K562 (cell line): ENCODE measurements around the gene SGIP1. TPM values are rescaled to one million over a fixed set of nuclear protein-coding genes. Genes with fewer than 3 reads are reported as not detected.

Experiments used
- ATAC-seq: fragments of 200-7000 bp; cut with Tn5 transposase; 3 replicates; pipeline ENCODE4 v1.9.1; 2020; ENCODE audit warnings: moderate library complexity
- BruUV-seq: library from RNA; stranded (reverse); fragments of 400-500 nt; replicated peaks from 2 replicates; lab custom pipeline; 2021; lab: Mats Ljungman, UMichigan
- CTCF ChIA-PET: fragments of 300-600 bp; formaldehyde crosslinking; extraction: SDS; loops from one replicate; lab custom pipeline; 2021; ENCODE audit warnings: low intra/inter-chr PET ratio; lab: Yijun Ruan, JAX
- POLR2A ChIA-PET: fragments of 300-600, 350-650 bp; sonication (Branson Sonifier 250); formaldehyde crosslinking; extraction: SDS; loops from one replicate; lab custom pipeline; 2021; ENCODE audit warnings: antibody characterized with exemption, inconsistent platforms; lab: Yijun Ruan, JAX
- DNase-seq, 4 experiments: peaks; one replicate each; pipeline versions ENCODE4 v3.0.0 to v3.0.0-alpha.2; 2011 to 2018; ENCODE audit warnings: low spot score in 3 of 4, mixed read lengths in 3 of 4; ENCODE audit errors: extremely low read depth in 1 of 4
- FAIRE-seq: peaks from 2 replicates; lab custom pipeline; 2011; peaks lifted over from hg19 to GRCh38; lab: Jason Lieb, UNC
- H2AFZ ChIP-seq: 2 replicates; pipeline ENCODE4 v1.6.0; 2011; ENCODE audit warnings: low read depth, low read length, control low read depth, inconsistent platforms
- H3K27ac ChIP-seq: fragments of 200-600 bp; 3 replicates; pipeline ENCODE4 v1.8.0; 2011; ENCODE audit warnings: low read depth, mild to moderate bottlenecking, control low read depth, inconsistent platforms, low read length, moderate library complexity, mixed read lengths; ENCODE audit errors: extremely low read depth
- H3K27me3 ChIP-seq, 2 experiments: fragments of 300-600 bp in 1 of 2; 2 replicates in 1 of 2; 3 replicates in 1 of 2; pipeline versions ENCODE4 v1.6.0 to v1.8.0; 2011; ENCODE audit warnings: inconsistent platforms in 2 of 2, low read length in 2 of 2, mild to moderate bottlenecking in 1 of 2, mixed read lengths in 1 of 2, moderate library complexity in 1 of 2; ENCODE audit not compliant: control insufficient read depth in 2 of 2, insufficient read depth in 2 of 2
- H3K36me3 ChIP-seq: fragments of 300-600 bp; 3 replicates; pipeline ENCODE4 v1.8.0; 2011; ENCODE audit warnings: mild to moderate bottlenecking, low read length, inconsistent platforms; ENCODE audit not compliant: control insufficient read depth, insufficient read depth
- H3K4me1 ChIP-seq, 2 experiments: fragments of 200-600 bp in 1 of 2; replicated peaks in 1 of 2; 2 replicates in 1 of 2; 3 replicates in 1 of 2; pipeline versions ENCODE4 v1.5.1 to v1.8.0; 2011; ENCODE audit warnings: inconsistent platforms in 2 of 2, low read length in 2 of 2, mild to moderate bottlenecking in 1 of 2, mixed read lengths in 1 of 2, moderate library complexity in 1 of 2; ENCODE audit not compliant: control insufficient read depth in 2 of 2, insufficient read depth in 2 of 2
- H3K4me2 ChIP-seq: 2 replicates; pipeline ENCODE4 v1.6.1; 2011; ENCODE audit warnings: low read length, control low read depth, inconsistent platforms, mixed read lengths; ENCODE audit not compliant: insufficient read depth
- H3K4me3 ChIP-seq: fragments of 200-600 bp; sonication (generic), shearing (Covaris generic); 2 replicates; pipeline ENCODE4 v1.5.1; 2016; ENCODE audit warnings: control low read depth, inconsistent platforms
- H3K79me2 ChIP-seq: fragments of 200-600 bp; 3 replicates; pipeline ENCODE4 v1.8.0; 2011; ENCODE audit warnings: low read length, inconsistent platforms; ENCODE audit not compliant: control insufficient read depth, insufficient read depth
- H3K9ac ChIP-seq, 2 experiments: 2 replicates each; pipeline versions ENCODE4 v1.6.0 to v1.6.1; 2011; ENCODE audit warnings: low read depth in 2 of 2, low read length in 2 of 2, control low read depth in 1 of 2, inconsistent platforms in 1 of 2, mild to moderate bottlenecking in 1 of 2, mixed read lengths in 1 of 2; ENCODE audit not compliant: insufficient read depth in 1 of 2
- H3K9me1 ChIP-seq: one replicate; pipeline ENCODE4 v1.6.0; 2011; ENCODE audit warnings: inconsistent platforms, mild to moderate bottlenecking, low read length, moderate library complexity; ENCODE audit not compliant: control insufficient read depth, insufficient read depth
- H3K9me3 ChIP-seq: replicated peaks from 2 replicates; pipeline ENCODE4 v1.5.1; 2011; ENCODE audit warnings: low read depth, low read length, inconsistent platforms; ENCODE audit not compliant: control insufficient read depth, insufficient read depth
- H4K20me1 ChIP-seq: replicated peaks from 2 replicates; pipeline ENCODE4 v1.6.1; 2011; ENCODE audit warnings: low read length, inconsistent platforms, mixed read lengths; ENCODE audit not compliant: control insufficient read depth, insufficient read depth
- ATF1 ChIP-seq, 2 experiments: fragments of 450-650 bp in 1 of 2; IDR thresholded peaks; 2 replicates each; pipeline ENCODE4 v1.6.1; 2016; ENCODE audit warnings: missing compliant biosample characterization in 1 of 2, missing genetic modification characterization in 1 of 2
- CREM ChIP-seq: IDR thresholded peaks from 2 replicates; pipeline ENCODE4 v1.6.1; 2014; ENCODE audit warnings: antibody characterized with exemption, low read depth
- LEF1 ChIP-seq: fragments of 450-650 bp; IDR thresholded peaks from 2 replicates; pipeline ENCODE4 v1.6.1; 2016; ENCODE audit warnings: mild to moderate bottlenecking
- MYNN ChIP-seq, 2 experiments: sonication (generic); formaldehyde crosslinking in 1 of 2; IDR thresholded peaks; 2 replicates each; pipeline versions ENCODE4 v1.5.0 to v1.6.1; 2016 to 2020; ENCODE audit warnings: antibody characterized with exemption in 1 of 2, missing genetic modification reagents in 1 of 2
- NFIC ChIP-seq: fragments of 450-650 bp; IDR thresholded peaks from 2 replicates; pipeline ENCODE4 v1.6.1; 2017; ENCODE audit warnings: mild to moderate bottlenecking, inconsistent platforms
- SRSF7 ChIP-seq: fragments of 200-400 bp; formaldehyde crosslinking; optimal IDR thresholded peaks from 2 replicates; pipeline ENCODE3; 2017; ENCODE audit warnings: mild to moderate bottlenecking, low read depth, low read length
- WGBS: fragments of 100-300 bp; shearing (Covaris generic); methylation state at CpG from one replicate; pipeline ENCODE4 v1.1.6; 2016; ENCODE audit warnings: low coverage, mixed read lengths; ENCODE audit not compliant: insufficient coverage; ENCODE audit errors: missing lambda C conversion rate; 5-methylcytosine and 5-hydroxymethylcytosine counted together
- in situ Hi-C: fragments of 300-500 bp; cut with MboI; formaldehyde crosslinking; loops from 4 replicates; pipeline ENCODE4 v1.15.0; 2018; ENCODE audit warnings: inconsistent platforms, mixed read lengths
- intact Hi-C: fragments of 100-400 bp; cut with micrococcal nuclease; formaldehyde crosslinking; loops from 2 replicates; pipeline ENCODE4 v1.14.2; 2022
- polyA plus RNA-seq, 8 experiments: library from polyadenylated mRNA; depleted of rRNA in 4 of 8; stranded (reverse) in 5 of 8; unstranded in 3 of 8; fragments of >200 nt; fragmentation: Nextera tagmentation in 2 of 8; fragmentation: Illumina TruSeq in 1 of 8; extraction: Ambion mirVana in 2 of 8; extraction: Trizol in 1 of 8; gene quantifications; 2 replicates each; pipeline versions ENCODE4 v1.2.1 to v1.2.3, GENCODE V29; 2011 to 2014; ENCODE audit warnings: inconsistent platforms in 1 of 8, missing spikeins in 1 of 8
- total RNA-seq, 7 experiments: library from RNA; depleted of rRNA in 6 of 7; stranded (reverse); fragments of >200 nt in 6 of 7; fragmentation: Illumina TruSeq in 2 of 7; extraction: Trizol in 2 of 7; gene quantifications; 2 replicates each; pipeline versions ENCODE4 v1.2.1 to v1.2.3, GENCODE V29; 2011 to 2021; ENCODE audit warnings: low replicate concordance in 1 of 7
- TF ChIP-seq, protein P1 (sequence below): fragments of 200-600 bp; sonication (generic); IDR thresholded peaks from one replicate; pipeline ENCODE4 v1.6.1; 2012; ENCODE audit warnings: mild to moderate bottlenecking, low read depth, low read length, inconsistent platforms
- TF ChIP-seq, protein P2 (sequence below): fragments of 450-650 bp; IDR thresholded peaks from 2 replicates; pipeline ENCODE4 v1.6.1; 2018; ENCODE audit not compliant: partially characterized antibody

SGIP1 gene
- total and polyA plus RNA-seq, 9 of the 15 experiments (the other 6 are each of a cell fraction or from before 2014, with no cell fraction given) = 0.07 to 0.35 TPM; not detected in 7

DNA sequence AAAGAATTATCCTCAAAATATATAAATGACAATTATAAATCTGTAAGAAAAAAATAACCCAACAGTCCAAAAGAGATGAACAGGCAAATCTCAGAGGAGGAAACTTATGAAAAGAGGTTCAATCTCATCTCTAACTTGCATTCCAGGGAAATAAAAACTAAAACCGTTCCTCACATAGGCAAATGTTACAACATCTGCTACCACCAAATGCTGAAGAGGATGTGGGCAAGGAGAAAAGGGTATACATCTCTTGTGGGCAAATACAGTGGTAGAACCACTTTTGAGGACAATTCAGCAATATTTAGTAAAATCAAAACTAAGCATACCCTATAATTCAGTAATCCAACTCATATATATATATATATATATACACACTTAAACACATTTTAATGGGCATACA is 33.7 kb upstream of the SGIP1 start:
- no peak for ATAC-seq
- DNase-seq = no peak
- Histone ChIP-seq H3K36me3 (no peaks in the 10 kb centered on the region), H4K20me1 (no peaks in the 10 kb centered on the region), H3K27ac (no peak overlapping the region), H3K9me3 (no peaks in the 10 kb centered on the region), H3K79me2 (no peaks in the 10 kb centered on the region), H3K27me3 (no peaks in the 10 kb centered on the region), H3K9me1 (no peaks in the 10 kb centered on the region), H3K4me1 (no peaks in the 10 kb centered on the region), H2AFZ (no peak overlapping the region), H3K4me2 (no peak overlapping the region), H3K4me3 (no peak overlapping the region), H3K9ac (no peak overlapping the region)
- in situ Hi-C loops (no loop called here), intact Hi-C loops (loop anchor here (5.0 to 10.0 kb wide), 3 partner anchors 43 to 543 kb away; no protein-coding TSS in a partner anchor)
- no TSS peak for BruUV-seq
- FAIRE-seq = no peak
- POLR2A ChIA-PET = no interaction called here
- CTCF ChIA-PET = no interaction called here
- WGBS = 5% methylated on average over 1 of the region's 1 CpG
- TF ChIP-seq CREM (no peak), SRSF7 (no peak), ATF1 (CRISPR knock-in tag; IDR thresholded peaks at IDR 0.05) (no peak), ATF1 (tag; IDR thresholded peaks at IDR 0.05) (no peak), NFIC (no peak), LEF1 (no peak), MYNN (IDR thresholded peaks at IDR 0.05) (no peak), MYNN (CRISPR knock-in tag; IDR thresholded peaks at IDR 0.05) (no peak)
- TF ChIP-seq, protein P1, sequence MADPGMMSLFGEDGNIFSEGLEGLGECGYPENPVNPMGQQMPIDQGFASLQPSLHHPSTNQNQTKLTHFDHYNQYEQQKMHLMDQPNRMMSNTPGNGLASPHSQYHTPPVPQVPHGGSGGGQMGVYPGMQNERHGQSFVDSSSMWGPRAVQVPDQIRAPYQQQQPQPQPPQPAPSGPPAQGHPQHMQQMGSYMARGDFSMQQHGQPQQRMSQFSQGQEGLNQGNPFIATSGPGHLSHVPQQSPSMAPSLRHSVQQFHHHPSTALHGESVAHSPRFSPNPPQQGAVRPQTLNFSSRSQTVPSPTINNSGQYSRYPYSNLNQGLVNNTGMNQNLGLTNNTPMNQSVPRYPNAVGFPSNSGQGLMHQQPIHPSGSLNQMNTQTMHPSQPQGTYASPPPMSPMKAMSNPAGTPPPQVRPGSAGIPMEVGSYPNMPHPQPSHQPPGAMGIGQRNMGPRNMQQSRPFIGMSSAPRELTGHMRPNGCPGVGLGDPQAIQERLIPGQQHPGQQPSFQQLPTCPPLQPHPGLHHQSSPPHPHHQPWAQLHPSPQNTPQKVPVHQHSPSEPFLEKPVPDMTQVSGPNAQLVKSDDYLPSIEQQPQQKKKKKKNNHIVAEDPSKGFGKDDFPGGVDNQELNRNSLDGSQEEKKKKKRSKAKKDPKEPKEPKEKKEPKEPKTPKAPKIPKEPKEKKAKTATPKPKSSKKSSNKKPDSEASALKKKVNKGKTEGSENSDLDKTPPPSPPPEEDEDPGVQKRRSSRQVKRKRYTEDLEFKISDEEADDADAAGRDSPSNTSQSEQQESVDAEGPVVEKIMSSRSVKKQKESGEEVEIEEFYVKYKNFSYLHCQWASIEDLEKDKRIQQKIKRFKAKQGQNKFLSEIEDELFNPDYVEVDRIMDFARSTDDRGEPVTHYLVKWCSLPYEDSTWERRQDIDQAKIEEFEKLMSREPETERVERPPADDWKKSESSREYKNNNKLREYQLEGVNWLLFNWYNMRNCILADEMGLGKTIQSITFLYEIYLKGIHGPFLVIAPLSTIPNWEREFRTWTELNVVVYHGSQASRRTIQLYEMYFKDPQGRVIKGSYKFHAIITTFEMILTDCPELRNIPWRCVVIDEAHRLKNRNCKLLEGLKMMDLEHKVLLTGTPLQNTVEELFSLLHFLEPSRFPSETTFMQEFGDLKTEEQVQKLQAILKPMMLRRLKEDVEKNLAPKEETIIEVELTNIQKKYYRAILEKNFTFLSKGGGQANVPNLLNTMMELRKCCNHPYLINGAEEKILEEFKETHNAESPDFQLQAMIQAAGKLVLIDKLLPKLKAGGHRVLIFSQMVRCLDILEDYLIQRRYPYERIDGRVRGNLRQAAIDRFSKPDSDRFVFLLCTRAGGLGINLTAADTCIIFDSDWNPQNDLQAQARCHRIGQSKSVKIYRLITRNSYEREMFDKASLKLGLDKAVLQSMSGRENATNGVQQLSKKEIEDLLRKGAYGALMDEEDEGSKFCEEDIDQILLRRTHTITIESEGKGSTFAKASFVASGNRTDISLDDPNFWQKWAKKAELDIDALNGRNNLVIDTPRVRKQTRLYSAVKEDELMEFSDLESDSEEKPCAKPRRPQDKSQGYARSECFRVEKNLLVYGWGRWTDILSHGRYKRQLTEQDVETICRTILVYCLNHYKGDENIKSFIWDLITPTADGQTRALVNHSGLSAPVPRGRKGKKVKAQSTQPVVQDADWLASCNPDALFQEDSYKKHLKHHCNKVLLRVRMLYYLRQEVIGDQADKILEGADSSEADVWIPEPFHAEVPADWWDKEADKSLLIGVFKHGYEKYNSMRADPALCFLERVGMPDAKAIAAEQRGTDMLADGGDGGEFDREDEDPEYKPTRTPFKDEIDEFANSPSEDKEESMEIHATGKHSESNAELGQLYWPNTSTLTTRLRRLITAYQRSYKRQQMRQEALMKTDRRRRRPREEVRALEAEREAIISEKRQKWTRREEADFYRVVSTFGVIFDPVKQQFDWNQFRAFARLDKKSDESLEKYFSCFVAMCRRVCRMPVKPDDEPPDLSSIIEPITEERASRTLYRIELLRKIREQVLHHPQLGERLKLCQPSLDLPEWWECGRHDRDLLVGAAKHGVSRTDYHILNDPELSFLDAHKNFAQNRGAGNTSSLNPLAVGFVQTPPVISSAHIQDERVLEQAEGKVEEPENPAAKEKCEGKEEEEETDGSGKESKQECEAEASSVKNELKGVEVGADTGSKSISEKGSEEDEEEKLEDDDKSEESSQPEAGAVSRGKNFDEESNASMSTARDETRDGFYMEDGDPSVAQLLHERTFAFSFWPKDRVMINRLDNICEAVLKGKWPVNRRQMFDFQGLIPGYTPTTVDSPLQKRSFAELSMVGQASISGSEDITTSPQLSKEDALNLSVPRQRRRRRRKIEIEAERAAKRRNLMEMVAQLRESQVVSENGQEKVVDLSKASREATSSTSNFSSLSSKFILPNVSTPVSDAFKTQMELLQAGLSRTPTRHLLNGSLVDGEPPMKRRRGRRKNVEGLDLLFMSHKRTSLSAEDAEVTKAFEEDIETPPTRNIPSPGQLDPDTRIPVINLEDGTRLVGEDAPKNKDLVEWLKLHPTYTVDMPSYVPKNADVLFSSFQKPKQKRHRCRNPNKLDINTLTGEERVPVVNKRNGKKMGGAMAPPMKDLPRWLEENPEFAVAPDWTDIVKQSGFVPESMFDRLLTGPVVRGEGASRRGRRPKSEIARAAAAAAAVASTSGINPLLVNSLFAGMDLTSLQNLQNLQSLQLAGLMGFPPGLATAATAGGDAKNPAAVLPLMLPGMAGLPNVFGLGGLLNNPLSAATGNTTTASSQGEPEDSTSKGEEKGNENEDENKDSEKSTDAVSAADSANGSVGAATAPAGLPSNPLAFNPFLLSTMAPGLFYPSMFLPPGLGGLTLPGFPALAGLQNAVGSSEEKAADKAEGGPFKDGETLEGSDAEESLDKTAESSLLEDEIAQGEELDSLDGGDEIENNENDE = no peak
- TF ChIP-seq, protein P2, sequence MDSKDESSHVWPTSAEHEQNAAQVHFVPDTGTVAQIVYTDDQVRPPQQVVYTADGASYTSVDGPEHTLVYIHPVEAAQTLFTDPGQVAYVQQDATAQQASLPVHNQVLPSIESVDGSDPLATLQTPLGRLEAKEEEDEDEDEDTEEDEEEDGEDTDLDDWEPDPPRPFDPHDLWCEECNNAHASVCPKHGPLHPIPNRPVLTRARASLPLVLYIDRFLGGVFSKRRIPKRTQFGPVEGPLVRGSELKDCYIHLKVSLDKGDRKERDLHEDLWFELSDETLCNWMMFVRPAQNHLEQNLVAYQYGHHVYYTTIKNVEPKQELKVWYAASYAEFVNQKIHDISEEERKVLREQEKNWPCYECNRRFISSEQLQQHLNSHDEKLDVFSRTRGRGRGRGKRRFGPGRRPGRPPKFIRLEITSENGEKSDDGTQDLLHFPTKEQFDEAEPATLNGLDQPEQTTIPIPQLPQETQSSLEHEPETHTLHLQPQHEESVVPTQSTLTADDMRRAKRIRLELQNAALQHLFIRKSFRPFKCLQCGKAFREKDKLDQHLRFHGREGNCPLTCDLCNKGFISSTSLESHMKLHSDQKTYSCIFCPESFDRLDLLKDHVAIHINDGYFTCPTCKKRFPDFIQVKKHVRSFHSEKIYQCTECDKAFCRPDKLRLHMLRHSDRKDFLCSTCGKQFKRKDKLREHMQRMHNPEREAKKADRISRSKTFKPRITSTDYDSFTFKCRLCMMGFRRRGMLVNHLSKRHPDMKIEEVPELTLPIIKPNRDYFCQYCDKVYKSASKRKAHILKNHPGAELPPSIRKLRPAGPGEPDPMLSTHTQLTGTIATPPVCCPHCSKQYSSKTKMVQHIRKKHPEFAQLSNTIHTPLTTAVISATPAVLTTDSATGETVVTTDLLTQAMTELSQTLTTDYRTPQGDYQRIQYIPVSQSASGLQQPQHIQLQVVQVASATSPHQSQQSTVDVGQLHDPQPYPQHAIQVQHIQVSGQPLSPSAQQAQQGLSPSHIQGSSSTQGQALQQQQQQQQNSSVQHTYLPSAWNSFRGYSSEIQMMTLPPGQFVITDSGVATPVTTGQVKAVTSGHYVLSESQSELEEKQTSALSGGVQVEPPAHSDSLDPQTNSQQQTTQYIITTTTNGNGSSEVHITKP = no peak
